GM12801 (cell line): Measurements from ENCODE around the gene PAX8.

ENCODE experiments used
- CTCF ChIP-seq: IDR thresholded peaks from one replicate; pipeline ENCODE4 v1.5.1; 2011; ENCODE audit warnings: control low read depth; ENCODE audit not compliant: insufficient read length; ENCODE audit errors: extremely low read depth

PAX8 gene

DNA sequence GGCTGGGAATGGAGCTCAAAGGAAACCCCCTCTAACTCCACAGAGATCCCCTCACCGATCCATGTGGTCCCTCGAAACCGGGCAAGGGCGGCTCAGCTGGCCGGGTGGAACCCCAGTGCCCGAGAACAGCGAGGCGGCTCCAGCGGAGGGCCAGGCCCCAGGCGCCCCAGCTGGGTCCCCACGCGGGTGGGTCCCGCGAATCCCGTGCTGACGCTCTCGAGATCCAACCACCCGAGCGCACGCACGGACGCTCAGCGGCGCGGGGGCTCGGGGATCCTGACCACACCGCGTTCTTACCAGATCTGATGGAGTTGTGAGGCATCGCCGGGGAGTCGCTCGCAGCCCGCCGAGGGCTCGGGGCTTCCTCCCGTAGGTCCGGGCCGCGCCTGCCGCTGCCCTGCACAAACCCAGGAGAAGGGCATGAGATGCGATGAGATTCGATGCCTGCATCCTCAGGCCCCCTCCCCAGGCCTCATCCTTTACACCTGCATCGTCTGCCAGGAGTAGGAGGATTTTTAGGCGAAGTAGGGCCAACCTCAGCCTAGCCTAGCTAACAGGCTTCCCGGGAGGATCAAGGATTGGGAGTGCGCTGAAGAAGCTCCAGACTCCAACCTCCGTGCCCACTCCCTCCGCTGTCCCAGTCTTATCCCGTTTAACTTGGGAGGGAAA is 514 bp downstream of the PAX8 start:
- no peak for TF ChIP-seq CTCF

DNA sequence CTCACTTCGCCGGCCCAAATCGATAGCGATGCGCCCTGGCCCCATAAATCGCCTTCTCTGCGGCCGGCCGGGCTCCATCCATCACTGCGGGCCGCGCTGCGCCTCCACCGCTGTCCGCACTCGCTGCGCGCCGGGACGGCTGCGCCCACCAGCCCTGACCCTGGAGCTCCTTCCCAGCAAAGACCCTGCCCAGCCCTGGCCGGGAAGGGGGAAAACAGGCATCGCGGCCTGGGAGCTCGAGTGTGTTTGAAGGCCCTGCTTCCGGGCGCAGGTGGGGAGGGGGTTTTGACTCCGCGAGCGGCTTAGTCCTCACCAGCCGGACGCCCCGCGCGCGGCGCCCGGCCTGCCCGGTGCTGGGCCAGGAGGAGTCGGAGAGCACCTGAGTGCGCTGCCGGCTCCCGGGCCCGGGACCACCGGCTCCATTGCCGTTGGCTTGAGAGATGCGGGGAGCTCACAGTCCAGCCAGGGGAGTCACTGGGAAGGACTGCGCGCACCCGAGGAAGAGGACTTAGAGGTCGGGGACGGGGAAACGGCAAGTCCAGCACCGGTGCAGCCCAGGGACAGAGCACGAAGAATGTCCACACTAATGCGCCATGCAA is 1.1 kb downstream of the PAX8 start:
- TF ChIP-seq CTCF = no peak

DNA sequence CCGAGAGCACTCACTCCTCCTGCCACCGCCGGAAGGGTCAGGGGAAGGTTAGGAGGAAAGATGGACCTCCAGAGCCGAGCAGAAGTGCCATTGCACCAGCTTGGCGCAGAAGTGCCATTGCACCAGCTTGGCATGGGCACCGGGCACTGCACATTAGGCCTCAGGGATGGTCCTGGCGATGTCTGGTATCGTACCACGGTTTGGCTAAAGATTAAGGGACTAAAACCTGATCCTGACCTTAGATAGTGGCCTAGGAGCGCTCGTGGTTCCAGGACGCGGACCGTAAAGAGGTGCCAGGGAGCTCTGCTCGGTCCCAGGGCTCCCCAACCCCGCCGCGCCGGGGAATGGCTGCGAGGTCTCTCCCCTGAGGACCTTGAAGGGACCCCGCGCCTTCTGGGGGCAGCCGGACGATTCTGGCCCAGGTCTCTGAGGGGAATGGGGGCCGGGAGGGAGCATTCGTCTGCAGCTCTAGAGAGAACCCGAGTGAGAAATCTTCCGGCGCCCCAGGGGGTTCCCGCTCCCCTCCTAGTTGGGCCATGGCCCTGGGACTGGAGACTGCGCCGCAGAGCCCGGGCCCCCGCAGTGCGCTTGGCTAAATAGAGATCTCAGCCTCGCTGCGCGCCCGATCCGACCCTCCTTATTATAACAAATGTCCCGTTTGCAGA is 1.8 kb downstream of the PAX8 start:
- no peak for TF ChIP-seq CTCF

DNA sequence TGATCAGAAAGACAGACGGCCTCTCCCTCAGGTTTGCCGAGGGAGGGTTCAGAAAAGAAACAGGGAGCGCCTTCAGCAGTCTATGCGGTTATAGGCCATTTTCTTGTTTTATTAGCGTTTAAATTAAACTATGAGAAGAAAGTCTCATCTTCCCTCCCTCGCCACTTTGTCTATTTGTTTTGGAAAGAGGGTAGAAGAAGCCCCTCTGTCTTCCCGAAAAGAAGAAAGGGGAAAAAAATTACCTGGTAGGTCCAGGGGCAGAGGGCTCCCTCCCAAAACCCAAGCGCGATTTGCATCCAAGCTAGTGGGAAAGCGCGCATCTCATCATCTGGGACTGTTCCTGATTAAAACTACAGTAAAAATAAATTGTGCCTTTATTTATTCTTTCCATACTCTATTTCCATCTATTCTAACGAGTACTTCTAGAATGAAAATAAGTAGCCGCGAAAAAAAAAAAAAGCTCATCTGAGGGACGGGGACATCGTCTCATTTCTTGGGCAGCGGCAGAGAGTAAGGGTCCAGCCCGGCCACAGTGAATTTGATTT is 2.4 kb downstream of the PAX8 start:
- no peak for TF ChIP-seq CTCF

DNA sequence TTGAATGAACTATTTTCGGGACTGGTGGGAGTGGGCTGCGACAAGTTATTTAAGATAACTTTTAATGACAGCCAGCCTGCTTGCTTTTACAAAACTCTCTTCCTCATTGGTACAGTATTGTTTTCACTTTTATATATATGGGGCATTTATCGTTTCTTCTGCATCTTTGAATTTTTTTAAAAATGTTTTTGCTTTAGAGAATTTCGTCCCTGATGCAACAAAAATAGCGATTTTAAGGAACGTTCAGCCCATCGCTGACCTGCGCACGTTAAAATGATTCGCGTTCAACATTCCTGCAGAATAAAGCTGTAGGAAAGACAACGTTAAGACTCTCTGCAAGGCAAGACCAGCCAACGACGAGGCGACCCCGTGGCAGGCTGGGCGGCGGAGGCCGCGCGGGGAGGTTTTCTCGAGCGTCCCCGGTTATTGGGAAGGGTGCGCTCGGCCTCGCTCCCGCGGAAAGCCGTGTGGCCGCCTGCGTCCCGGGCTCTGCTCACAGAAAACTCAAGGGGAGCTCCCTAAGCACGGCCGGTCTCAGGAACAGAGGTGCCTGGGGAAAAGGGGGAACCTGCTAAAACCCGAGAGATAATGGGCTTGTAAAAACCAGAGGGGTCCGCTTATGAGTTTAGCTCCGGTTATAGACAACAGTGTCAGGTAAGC is 3.0 kb downstream of the PAX8 start:
- no peak for TF ChIP-seq CTCF

DNA sequence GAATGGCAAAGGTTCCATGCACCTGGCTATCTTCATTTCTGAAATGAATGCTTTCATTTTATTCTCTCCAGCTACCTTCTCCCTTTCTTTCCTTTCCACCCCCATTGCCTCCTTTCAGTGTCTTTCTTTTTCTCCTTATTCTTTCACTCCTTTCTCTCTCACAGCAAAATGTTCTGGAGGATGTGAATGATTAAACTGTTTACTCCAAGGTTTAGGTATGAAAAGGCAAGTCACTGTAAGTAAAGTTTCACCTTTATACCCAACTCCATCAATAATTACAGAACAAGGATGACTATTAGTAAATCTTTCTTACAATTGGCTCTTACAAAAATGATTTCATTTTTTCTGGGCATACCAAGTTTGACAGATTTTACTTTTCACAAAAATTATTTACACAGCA is 4.3 kb downstream of the PAX8 start:
- TF ChIP-seq CTCF = no peak

DNA sequence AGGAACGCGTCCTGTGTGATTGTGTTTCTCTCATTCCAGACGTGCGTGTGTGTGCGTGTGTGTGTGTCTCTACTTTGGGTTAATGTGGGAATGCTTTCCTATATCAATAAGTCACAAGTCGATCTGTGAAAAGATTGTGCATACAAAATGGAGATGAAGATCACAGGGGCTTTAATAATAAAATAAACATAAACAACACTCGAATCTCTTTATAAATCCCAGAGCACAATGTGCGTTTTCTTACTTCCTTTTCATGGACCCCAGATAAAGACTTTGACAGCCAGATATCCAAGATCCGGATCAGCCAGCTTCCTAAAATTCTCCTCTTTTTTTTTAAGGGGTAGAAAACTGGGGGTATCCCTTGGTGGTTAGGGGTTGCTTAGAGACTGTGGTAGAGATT is 4.7 kb downstream of the PAX8 start:
- TF ChIP-seq CTCF = no peak
